HG03457 (cell line): ENCODE measurements around the gene ACYP2.

Experiments used
- ATAC-seq: cut with Tn5 transposase; IDR thresholded peaks from one replicate; pipeline ENCODE4 v1.9.1; 2021; ENCODE audit warnings: moderate number of reproducible peaks; ENCODE audit not compliant: unreplicated experiment

Gene ACYP2

DNA sequence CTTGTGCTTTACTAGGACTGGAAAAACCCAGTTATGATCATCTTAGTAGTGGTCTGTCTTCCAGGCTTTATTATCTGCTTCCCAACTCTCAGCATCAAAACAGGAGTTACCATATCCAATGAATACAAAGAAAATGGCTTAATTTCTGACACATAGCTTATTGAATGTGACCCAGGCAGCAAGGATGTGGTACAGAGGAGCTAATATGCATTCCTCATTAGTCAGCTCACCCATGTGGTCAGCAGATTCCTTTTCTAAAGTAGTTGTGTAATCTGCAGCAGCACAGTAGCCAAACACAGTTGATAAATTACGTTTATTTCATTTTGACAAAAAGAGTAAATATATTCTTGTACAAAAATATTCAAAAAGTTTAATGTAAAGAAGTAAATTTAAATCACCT is 97.0 kb downstream of the ACYP2 start:
- no peak for ATAC-seq

- no peak for ATAC-seq
Observed at GRCh38 chr2:54213082-54213481, 97.7 kb downstream of the ACYP2 start.

- ATAC-seq, result no peak
Observed at GRCh38 chr2:54224997-54225396, 109.6 kb downstream of the ACYP2 start.

- no peak for ATAC-seq
Observed at GRCh38 chr2:54226260-54226659, 110.8 kb downstream of the ACYP2 start.

GRCh38 chr2:54227798-54228197 is 112.4 kb downstream of the ACYP2 start:
- ATAC-seq, result no peak

DNA sequence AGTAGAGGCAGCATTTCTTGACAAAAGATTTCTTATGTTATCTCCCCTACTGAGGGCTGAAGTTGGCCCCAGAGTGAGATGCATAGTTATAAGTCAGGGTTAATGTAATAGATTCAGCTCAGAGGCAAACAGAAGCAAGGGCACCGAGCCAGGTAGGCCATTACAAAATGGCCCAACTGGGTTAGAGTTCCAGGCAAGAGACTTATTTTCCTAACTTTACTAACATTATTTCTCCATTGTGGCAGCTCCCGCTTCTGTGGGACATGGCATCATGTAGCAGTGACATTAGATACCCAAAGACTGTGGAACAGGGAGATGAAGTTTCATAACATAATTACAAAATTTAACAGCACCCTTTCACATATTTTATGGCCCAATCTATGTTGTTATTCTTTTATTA is 113.5 kb downstream of the ACYP2 start:
- no peak for ATAC-seq

GRCh38 chr2:54233832-54234649 is 118.6 kb downstream of the ACYP2 start:
- no peak for ATAC-seq

DNA sequence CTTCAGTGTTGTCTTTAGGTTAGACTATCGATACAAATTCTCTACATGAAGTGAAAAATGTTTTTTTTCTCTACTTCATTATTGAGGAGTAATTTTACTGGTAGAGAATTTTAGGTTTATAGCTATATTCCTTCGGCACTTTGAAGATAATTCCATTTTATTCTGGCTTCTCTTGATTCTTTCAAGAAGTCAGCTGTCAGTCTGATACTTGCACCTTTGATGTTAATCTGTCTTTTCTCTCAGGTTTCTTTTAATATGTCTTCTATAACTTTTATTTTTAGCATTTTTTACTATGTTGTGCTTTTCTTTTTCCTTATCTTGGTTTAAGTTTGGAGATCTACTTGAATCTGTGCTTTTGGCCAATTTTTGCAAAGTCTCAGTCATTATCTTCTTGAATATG is 122.0 kb downstream of the ACYP2 start:
- no peak for ATAC-seq

DNA sequence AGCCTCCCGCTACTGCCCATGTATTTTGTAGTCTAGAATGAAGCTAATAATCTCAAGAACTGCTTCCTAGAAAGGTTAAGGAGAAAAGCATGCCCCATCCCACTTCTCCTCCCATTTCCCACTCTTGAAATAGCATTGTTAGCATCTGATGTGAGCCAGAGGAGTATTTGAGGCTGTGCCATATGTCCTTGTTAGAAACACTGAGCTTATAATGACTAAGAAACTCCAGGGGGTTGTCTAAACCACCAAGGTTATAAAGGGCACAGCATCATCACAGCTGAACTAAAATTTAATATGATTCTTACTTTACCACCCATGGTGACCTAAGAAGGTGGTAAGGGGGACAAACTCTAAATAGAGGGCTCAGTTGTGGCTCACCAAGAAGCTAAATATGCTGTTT is 124.0 kb downstream of the ACYP2 start:
- ATAC-seq, result no peak

DNA sequence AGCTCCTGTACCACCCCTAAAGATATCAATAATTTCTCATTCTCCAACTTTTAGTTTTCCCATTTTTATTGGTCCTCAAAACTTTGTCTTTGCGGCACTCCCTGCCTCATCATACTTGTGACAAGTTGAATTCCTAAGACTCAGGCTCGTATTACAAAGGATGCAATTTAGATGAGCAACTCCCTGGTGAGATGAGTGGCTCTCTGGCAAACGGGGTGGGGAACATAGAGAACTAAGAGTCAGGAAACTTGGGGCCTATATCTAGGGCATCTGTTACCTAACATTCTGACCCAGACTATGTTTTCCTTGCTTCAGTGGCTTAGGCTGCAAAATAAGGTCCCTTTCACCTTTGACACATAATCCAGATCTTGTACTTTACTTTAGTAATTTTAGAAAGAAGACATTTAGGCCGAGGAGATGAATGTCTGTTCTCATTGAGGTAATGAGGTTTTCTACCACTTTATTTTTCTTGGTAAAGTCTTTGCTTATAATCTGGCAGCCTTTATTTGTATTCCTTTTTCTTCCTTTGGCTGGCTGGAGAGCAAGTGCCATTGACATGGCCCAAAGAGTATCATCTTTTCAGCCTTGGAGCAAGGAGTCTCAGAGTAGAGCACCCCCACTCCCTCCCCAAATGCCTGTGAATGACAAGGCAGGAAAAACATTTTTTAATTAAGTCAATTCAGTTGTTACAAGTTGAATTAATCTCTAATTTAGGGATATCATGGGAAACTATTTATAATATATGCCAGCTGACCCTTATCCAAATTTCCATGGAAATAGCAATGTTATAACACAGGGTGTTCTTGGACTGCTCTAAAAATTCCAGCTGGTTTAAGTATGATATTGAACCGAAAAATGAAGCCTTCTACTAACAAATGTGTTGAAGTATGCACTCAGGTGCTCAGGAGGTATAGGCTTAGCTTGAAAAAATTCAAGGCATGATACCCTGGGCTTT is 125.4 kb downstream of the ACYP2 start:
- ATAC-seq, result no peak

DNA sequence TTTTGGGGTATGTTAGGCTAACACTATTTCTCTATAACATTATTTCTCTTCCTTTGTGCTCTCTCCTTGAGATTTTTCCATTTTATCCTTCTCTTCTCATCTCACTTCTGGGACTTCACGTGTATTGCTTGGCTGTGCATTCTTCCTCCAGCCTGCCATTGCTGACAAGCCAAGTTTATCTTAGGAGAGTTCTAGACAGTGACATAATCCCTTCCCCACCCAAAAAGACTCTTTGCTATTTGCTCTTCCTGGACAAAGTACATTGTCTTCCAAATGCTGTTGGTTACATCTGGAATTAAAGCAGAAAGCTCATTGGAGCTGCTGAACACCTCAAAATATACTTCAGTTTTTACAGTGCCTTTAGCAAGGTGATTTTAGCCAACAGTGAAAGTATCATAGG is 131.7 kb downstream of the ACYP2 start:
- ATAC-seq, result no peak

GRCh38 chr2:54249629-54250028 is 134.2 kb downstream of the ACYP2 start:
- ATAC-seq, result no peak

- ATAC-seq, result no peak
Observed at GRCh38 chr2:54254180-54254579, 138.8 kb downstream of the ACYP2 start.

GRCh38 chr2:54255230-54256090 is 140.0 kb downstream of the ACYP2 start:
- no peak for ATAC-seq

DNA sequence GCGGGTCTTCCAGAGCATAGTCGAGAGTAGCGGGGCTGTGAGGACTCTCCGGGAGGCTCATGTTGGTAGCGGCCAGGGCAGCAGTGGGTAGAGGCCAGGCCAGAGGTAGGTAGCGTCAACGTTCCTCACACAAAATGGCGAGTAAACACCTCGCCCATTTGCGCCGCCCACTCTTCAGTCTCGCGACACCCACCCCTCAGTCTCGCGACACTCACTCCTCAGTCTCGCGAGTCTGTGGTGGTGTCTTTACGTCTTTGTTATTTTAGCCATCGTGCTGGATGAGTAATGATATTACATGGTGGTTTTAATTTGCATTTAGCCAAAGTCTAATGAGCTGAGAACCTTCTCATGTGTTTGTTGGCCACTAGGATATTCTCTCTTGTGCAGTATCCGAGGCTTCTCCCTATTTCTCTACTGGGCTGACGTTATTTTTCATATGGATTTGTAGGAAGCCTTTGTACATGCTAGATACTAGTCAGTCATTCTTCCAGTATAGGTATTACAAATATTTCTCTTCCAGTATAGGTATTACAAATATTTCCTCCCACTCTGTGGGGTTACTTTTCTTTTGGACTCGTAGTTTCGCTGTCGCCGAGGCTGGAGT is 140.8 kb downstream of the ACYP2 start, which contains the start of gene TSPYL6:
TSPYL6 (minus strand) TSS at position 139 of the 604 bp plus-strand sequence; CDS start at position 61, 78 bp downstream.
- no peak for ATAC-seq

GRCh38 chr2:54258166-54258565 is 142.8 kb downstream of the ACYP2 start:
- no peak for ATAC-seq

DNA sequence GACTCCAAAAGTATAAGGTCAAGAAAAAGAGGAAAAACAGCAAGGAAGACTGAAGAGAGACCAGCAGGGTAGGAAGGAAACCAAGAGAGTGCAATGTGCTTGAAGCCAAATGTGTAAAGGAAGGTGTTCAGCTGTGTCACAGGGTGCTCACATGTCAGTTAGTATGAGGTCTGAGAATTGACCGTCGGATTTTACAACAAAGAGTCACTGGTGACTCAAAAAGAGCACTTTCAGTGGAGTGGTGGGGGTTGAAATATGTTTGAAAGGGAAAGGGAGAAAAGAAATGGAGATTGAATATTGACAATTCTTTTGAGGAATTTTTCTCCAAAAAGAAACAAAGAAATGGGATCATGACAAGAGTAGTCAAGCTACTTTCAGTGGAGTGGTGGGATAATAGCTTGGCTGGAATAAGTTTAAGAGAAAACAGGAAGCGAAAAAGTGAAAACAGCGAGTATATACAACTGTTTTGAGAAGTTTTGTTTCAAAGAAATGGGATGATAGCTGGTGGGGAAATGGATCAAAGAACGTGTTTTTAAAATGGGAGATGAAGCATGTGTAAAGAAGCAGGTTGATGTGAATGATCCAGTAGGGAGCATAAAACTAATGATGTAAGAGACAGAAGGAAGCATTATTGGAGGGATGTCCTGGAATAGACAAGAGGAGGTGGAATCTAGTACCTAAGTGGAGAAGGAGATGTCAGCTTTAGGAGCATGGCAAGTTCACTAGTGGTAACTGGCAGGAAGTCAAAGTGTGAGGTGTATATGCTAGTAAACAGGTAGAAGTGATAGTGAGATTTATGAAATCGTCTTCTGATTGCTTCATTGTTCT is 144.2 kb downstream of the ACYP2 start:
- no peak for ATAC-seq

GRCh38 chr2:54260241-54260595 is 144.8 kb downstream of the ACYP2 start:
- ATAC-seq, result no peak

DNA sequence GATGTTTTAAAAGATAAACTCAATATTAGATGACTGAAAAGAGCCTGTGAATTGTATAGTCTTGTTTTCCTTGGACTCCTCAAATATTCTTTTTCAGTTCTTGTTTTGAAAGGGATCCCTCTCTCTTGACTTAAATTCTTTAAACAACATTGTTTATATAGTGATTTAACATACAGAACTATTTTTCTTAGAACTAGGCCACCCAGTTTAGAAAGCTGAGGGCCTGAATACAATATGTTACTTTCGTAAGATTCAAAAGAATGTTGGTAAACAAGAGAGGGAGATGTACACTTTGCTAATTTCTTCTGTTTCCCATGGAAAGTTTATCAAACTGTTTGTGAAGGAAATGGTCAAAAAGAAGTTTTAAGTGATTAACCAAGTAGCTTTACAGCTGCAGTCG is 146.1 kb downstream of the ACYP2 start:
- ATAC-seq, result no peak
